Type B pancreatic cell (in vitro differentiated cells): Measurements from ENCODE around the gene HPRT1. TPM values are rescaled to one million over a fixed set of nuclear protein-coding genes. Genes with fewer than 3 reads are reported as not detected.

ENCODE experiments used
- DNase-seq: peaks from one replicate; pipeline ENCODE4 v3.0.0; 2021; ENCODE audit warnings: mixed read lengths; ENCODE audit not compliant: unreplicated experiment; ENCODE audit errors: extremely low spot score
- H3K27ac Mint-ChIP-seq: 2 replicates; pipeline ENCODE4 v1.8.0; 2021; ENCODE audit warnings: mild to moderate bottlenecking, mixed read lengths
- H3K27me3 Mint-ChIP-seq: 2 replicates; pipeline ENCODE4 v1.8.0; 2021; ENCODE audit warnings: mixed read lengths
- H3K36me3 Mint-ChIP-seq: 2 replicates; pipeline ENCODE4 v1.8.0; 2021; ENCODE audit warnings: mixed read lengths
- H3K4me1 Mint-ChIP-seq: one replicate; pipeline ENCODE4 v1.8.0; 2021; ENCODE audit warnings: mixed read lengths; ENCODE audit not compliant: unreplicated experiment
- H3K4me3 Mint-ChIP-seq: 2 replicates; pipeline ENCODE4 v1.8.0; 2021; ENCODE audit warnings: mild to moderate bottlenecking, mixed read lengths
- H3K9me3 Mint-ChIP-seq: 2 replicates; pipeline ENCODE4 v1.8.0; 2021; ENCODE audit warnings: mixed read lengths
- CTCF ChIP-seq: fragments of 200-600 bp; sonication (generic); conservative IDR thresholded peaks from 2 replicates; pipeline ENCODE4 v1.5.0; 2021; ENCODE audit warnings: antibody characterized with exemption, mild to moderate bottlenecking
- total RNA-seq: library from RNA; stranded (reverse); gene quantifications from 2 replicates; pipeline ENCODE4 v1.2.1, GENCODE V29; 2021; ENCODE audit warnings: low replicate concordance

HPRT1 gene
- total RNA-seq, 1 donor from 2014 or later: 20.5 TPM

GRCh38 chrX:134426281-134426680 lies 33.7 kb upstream of the HPRT1 start:
- no peaks in the 10 kb centered on the region for H3K9me3 Mint-ChIP-seq
- no peak overlapping the region for H3K4me3 Mint-ChIP-seq
- H3K4me1 Mint-ChIP-seq: peaks cover 4% of the 10 kb centered on the region
- H3K27me3 Mint-ChIP-seq: no peaks in the 10 kb centered on the region
- peaks cover 4% of the 10 kb centered on the region for H3K36me3 Mint-ChIP-seq
- no peak for DNase-seq
- no peak overlapping the region for H3K27ac Mint-ChIP-seq
- TF ChIP-seq CTCF: no peak

- no peak for DNase-seq
- H3K36me3 Mint-ChIP-seq: peaks cover 12% of the 10 kb centered on the region
- H3K4me1 Mint-ChIP-seq: no peaks in the 10 kb centered on the region
- no peak overlapping the region for H3K27ac Mint-ChIP-seq
- no peaks in the 10 kb centered on the region for H3K27me3 Mint-ChIP-seq
- no peaks in the 10 kb centered on the region for H3K9me3 Mint-ChIP-seq
- no peak for TF ChIP-seq CTCF
- no peak overlapping the region for H3K4me3 Mint-ChIP-seq
These were observed 28.1 kb upstream of the HPRT1 start for GRCh38 chrX:134431894-134432293.

- H3K9me3 Mint-ChIP-seq: no peaks in the 10 kb centered on the region
- no peak for DNase-seq
- H3K4me3 Mint-ChIP-seq: no peak overlapping the region
- H3K27ac Mint-ChIP-seq: no peak overlapping the region
- H3K4me1 Mint-ChIP-seq: no peaks in the 10 kb centered on the region
- no peaks in the 10 kb centered on the region for H3K27me3 Mint-ChIP-seq
- H3K36me3 Mint-ChIP-seq: peaks cover 12% of the 10 kb centered on the region
- TF ChIP-seq CTCF: no peak
These were observed 24.1 kb upstream of the HPRT1 start for GRCh38 chrX:134435894-134436293.

- Mint-ChIP-seq H3K4me1 (no peaks in the 10 kb centered on the region), H3K9me3 (no peaks in the 10 kb centered on the region), H3K27ac (no peak overlapping the region), H3K36me3 (peaks cover 4% of the 10 kb centered on the region), H3K4me3 (no peak overlapping the region), H3K27me3 (no peaks in the 10 kb centered on the region)
- TF ChIP-seq CTCF: no peak
- DNase-seq: no peak
These were observed 16.9 kb upstream of the HPRT1 start for GRCh38 chrX:134443020-134443419.

GRCh38 chrX:134443461-134443860 lies 16.5 kb upstream of the HPRT1 start:
- no peaks in the 10 kb centered on the region for H3K27me3 Mint-ChIP-seq
- TF ChIP-seq CTCF: no peak
- no peak overlapping the region for H3K27ac Mint-ChIP-seq
- peaks cover 4% of the 10 kb centered on the region for H3K36me3 Mint-ChIP-seq
- H3K4me1 Mint-ChIP-seq: no peaks in the 10 kb centered on the region
- DNase-seq: no peak
- H3K9me3 Mint-ChIP-seq: no peaks in the 10 kb centered on the region
- no peak overlapping the region for H3K4me3 Mint-ChIP-seq

- Mint-ChIP-seq H3K4me3 (no peak overlapping the region), H3K27me3 (no peaks in the 10 kb centered on the region), H3K9me3 (no peaks in the 10 kb centered on the region), H3K4me1 (no peaks in the 10 kb centered on the region), H3K36me3 (peaks cover 4% of the 10 kb centered on the region), H3K27ac (no peak overlapping the region)
- TF ChIP-seq CTCF: no peak
- no peak for DNase-seq
These were observed 15.3 kb upstream of the HPRT1 start for GRCh38 chrX:134444681-134445080.
